ENCODE results near the gene CFAP46. TPM values are rescaled to one million over a fixed set of nuclear protein-coding genes. Genes with fewer than 3 reads are reported as not detected.
"Not testable (repeated sequence)": the region's sequence is repeated elsewhere in the genome, so short reads cannot be mapped to it uniquely, and the experiment has no call there.

CFAP46 gene
- total RNA-seq, 1 donor from 2014 or later: not detected

DNA sequence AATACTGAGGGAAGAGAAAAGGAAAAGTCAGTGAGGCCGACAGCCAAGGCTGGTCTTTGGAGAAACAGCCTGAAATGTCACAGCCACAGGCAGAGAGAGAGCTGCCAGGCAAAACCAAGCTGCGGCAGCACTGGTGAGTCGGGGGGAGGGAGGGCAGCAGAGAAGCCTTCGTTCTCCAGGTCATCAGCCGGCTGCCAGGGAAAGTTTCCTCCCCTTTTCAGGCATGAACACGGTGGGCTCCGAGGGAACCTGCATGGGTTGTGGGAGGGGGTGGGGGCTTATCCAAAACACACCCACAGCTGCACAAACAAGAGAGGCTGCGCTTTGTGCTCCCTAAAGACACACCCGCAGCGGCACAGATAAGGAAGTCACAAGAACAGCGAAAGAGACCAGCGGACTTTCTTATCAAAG lies 94.1 kb downstream of the CFAP46 start:
- DNase-seq (ENCODE audit: low read depth): no peak

GRCh38 chr10:132847856-132848255 lies 94.5 kb downstream of the CFAP46 start:
- DNase-seq (ENCODE audit: low read depth): no peak

DNA sequence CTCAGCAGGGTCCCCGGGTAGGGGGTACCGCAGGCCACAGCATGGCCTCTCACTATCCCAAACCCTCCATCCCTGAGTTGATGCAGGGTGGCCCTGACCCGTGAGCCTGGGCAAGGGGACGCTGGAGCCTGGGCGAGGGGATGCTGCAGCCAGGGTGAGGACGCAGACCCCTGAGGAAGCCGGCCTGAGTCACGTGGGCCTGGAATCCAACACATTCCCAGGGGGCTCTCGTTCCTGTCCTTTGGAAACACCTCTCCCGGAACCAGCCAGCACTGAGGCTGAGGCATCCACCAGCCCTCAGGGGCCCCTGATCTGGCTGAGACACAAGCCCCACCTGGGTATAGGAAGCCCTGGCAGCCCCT lies 95.0 kb downstream of the CFAP46 start:
- no peak for DNase-seq (ENCODE audit: low read depth)

DNA sequence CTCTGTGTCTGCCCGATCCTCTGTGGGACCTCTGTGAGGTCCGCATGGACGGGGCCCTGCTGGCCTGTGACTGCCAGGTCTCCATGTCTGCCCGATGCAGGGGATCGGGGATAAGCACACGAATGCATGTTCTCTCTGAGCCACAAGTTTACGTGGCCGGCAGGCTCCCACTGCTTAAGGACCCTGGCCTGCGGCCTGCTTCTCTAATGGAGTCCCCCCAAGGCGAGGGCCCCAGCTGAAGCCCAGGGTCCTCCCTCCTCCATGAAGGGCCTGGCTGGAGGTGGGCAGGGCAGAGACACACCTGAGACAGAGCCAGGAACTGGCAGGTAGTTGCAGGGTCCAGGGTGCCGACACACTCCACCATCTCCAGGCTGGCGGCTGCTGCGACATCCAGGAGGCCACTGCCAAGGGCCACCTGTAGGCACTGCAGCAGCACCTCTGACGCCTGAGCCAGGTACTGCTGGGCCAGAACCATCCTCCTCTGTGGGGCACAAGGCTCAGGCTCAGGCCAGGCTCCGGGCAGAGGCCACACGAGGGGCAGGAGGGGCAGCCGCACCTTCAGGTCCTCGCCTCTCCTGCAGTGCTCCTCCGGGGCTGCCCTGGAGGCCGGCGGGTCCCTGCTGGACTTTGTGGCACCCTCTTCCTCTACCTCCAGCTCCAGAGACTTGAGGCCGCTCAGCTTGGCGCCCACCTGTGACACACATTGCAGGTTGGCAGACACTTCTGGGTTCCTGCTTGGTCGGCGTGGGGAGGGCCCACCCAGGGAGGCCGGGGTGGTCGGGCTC lies 95.5 kb downstream of the CFAP46 start:
- no peak for DNase-seq (ENCODE audit: low read depth)

DNA sequence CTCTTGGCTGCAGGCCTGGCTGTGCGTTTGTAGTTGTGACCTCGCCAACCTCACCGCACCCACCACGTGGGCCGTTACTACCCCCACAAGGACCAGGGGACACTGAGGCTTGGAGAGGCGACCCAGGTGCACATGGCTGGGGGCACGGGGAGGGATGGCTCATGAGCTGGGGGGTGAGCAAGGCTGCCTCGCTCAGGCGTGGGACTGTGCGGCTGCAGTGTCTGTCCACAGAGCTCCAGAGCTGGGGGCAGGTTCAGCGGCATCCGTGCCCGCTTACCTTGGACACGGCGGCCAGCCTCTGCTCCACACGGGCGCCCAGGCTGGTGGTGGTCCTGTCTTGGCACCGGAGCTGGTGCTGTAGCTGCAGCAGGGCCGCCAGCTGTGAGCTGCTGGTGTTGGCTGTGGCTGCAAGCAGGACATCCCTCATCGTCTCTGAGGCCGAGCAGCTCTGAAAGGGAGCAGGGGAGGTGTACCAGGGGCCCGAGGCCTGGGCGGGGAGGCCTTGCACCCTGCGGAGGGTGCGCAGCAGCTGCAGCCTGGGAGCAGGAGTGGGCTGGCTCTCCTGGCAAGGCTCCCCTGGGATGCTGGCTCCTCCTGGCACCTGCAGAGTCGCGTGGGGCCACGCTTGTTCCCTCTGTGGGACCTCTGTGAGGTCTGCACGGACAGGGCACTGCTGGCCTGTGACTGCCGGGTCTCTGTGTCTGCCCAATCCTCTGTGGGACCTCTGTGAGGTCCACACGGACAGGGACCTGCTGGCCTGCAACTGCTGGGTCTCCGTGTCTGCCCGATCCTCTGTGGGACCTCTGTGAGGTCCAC lies 96.4 kb downstream of the CFAP46 start:
- no peak for DNase-seq (ENCODE audit: low read depth)

DNA sequence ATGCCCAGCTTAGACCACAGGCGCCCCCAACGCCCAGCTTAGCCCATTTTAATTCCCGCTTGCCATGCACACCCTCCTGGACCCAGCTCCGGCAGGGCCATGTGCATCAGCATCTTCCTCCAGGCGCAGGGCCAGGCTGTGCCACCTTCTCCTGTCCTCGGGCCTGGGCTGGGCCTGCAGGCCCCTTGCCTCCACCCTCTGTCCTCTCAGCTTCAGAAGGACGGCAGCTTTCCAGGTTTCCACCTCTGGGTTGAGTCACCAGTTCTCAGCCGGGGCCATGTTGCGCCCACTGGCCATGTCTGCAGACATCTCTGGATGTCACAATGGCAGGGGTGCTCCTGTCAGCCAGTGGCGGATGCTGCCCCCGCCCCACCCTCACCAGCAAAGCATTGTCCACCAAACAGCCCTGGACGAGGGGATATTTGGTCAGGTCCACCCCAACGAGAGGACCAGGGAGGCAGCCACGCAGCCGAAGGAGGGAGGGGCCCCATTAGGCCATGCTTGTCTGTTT lies 97.3 kb downstream of the CFAP46 start:
- DNase-seq (ENCODE audit: low read depth): no peak

- no peak for DNase-seq (ENCODE audit: low read depth)
Observed at GRCh38 chr10:132844069-132844809, 98.1 kb downstream of the CFAP46 start.

DNA sequence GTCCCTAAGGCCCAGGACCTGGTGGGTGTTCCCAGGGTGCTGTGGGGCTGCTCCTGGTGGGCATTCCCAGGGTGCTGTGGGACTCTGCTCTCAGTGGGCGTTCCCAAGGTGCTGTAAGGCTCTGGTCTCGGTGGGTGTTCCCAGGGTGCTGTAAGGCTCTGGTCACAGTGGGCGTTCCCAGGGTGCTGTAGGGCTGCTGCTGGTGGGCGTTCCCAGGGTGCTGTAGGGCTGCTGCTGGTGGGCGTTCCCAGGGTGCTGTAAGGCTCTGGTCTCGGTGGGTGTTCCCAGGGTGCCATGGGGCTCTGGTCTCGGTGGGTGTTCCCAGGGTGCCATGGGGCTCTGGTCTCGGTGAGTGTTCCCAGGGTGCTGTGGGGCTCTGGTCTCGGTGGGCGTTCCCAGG lies 99.1 kb downstream of the CFAP46 start:
- not testable (repeated sequence) for DNase-seq (ENCODE audit: low read depth)

GRCh38 chr10:132842397-132842796 lies 100.0 kb downstream of the CFAP46 start:
- DNase-seq (ENCODE audit: low read depth): no peak

- no peak for DNase-seq (ENCODE audit: low read depth)
Observed at GRCh38 chr10:132841615-132841975, 100.8 kb downstream of the CFAP46 start.

DNA sequence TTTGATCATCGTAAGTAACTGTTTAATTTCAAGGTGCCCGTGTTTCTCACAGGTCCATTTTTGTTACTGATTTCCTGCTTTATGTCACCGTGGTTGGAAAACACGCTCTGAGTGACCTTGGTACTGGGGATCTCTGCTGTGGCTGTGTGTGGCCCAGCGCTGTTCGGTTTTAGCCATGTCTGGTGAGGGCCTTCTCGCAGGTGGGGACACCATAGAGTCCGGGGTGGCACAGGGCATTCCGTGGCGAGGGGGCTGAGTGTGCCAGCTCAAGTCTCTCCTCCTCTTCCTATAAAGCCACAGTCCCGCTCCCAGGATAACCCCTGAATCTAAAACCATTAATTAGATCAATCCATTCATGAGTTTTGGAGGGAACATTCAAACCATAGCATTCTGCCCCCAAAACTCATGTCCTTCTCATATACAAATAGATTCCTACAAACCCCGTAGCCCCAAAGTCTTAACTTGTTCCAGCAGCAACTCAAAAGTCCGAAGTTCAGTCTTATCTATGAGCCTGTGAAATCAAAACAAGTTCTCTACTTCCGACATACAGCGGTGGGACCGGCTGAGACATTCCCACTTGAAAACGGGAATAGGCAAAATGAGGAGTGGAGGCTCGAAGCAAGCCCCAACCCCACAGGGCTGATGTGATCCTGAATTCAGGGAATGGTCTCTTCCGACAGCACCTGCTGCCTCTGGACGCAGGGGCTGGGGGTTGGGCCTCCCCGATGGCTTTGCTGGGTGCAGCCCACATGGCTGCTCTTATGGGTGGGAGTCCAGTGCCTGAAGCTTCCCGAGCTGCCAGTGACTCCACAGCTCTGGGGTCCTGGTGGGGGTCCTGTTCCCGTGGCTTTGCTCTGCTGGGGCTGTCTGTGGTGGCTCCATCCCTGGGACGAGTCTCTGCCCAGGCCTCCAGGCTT lies 101.4 kb downstream of the CFAP46 start:
- no peak for DNase-seq (ENCODE audit: low read depth)

GRCh38 chr10:132839061-132839460 lies 103.3 kb downstream of the CFAP46 start:
- DNase-seq (ENCODE audit: low read depth): no peak

GRCh38 chr10:132838346-132838970 lies 103.9 kb downstream of the CFAP46 start:
- no peak for DNase-seq (ENCODE audit: low read depth)

- DNase-seq (ENCODE audit: low read depth): no peak
Observed at GRCh38 chr10:132837905-132838304, 104.5 kb downstream of the CFAP46 start.

- peak; percentile 18 for DNase-seq (ENCODE audit: low read depth)
Observed at GRCh38 chr10:132836832-132837540, 105.4 kb downstream of the CFAP46 start.

- DNase-seq (ENCODE audit: low read depth): peak; percentile 83
Observed at GRCh38 chr10:132836248-132836831, 106.0 kb downstream of the CFAP46 start.

- DNase-seq (ENCODE audit: low read depth): no peak
Observed at GRCh38 chr10:132835848-132836233, 106.5 kb downstream of the CFAP46 start.

DNA sequence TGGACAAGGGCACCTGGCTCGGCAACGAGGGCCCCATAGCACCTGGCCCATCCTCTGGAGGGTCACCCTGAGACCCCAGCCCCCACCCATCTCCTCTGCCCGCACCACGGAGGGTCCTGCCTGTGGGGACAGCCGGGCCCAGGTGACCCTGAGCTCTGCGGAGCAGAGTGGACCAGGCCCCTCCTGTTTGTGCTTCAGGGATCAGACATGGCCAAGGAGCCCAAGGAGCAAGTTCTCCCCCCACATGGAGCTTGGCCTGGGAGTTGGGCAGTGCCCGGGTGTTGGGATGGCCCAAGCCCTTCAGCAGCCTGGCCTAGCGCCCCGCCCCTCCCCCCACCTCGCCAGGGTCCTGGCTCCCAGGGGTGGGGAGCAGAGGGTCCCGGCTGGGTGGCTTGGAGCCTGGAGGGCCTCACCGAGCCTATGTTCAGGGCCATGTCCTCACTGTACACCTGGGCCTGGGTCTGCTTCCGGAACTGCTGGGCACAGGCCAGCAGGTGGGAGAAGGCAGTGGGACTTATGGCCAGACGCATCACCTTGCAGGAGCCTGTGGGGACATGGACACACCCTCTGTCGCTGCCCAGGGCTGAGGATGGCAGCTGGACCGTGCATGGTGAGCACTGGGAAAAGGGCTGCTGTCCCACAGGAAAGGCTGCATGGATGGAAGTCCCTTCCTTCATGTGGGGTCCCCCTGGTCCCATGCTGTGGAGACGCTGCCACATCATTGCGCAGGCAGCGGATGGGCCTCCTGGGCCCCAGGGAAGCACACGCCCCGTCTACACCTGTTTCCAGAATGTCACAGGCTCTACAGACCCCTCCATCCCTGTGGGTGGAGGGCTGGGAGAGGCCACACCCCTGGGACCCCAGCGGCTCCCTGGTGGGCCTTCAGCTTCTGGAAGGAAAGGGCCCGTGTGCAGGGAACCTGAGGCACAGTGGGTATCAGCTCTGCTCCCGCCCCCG lies 107.2 kb downstream of the CFAP46 start:
- no peak for DNase-seq (ENCODE audit: low read depth)
